Activated T-cell treated with anti-CD3 and anti-CD28 coated beads, Interleukin-2, amount 50 U/mL, for 24 hours (primary cell): ENCODE data around the gene SNCA.

Experiments
- DNase-seq: peaks from one replicate; pipeline ENCODE4 v3.0.0-alpha.2; 2020
- H3K27ac Mint-ChIP-seq: 2 replicates; pipeline ENCODE4 v1.8.0; 2020; ENCODE audit warnings: mild to moderate bottlenecking, mixed read lengths
- H3K27me3 Mint-ChIP-seq: 2 replicates; pipeline ENCODE4 v1.8.0; 2020; ENCODE audit warnings: mixed read lengths
- H3K36me3 Mint-ChIP-seq: 2 replicates; pipeline ENCODE4 v1.8.0; 2020; ENCODE audit warnings: low read depth, mixed read lengths
- H3K4me1 Mint-ChIP-seq: 2 replicates; pipeline ENCODE4 v1.8.0; 2020; ENCODE audit warnings: low read depth, mixed read lengths
- H3K4me3 Mint-ChIP-seq: 2 replicates; pipeline ENCODE4 v1.8.0; 2020; ENCODE audit warnings: mild to moderate bottlenecking, moderate library complexity, mixed read lengths
- H3K9me3 Mint-ChIP-seq: 2 replicates; pipeline ENCODE4 v1.8.0; 2020; ENCODE audit warnings: mixed read lengths

SNCA gene

DNA sequence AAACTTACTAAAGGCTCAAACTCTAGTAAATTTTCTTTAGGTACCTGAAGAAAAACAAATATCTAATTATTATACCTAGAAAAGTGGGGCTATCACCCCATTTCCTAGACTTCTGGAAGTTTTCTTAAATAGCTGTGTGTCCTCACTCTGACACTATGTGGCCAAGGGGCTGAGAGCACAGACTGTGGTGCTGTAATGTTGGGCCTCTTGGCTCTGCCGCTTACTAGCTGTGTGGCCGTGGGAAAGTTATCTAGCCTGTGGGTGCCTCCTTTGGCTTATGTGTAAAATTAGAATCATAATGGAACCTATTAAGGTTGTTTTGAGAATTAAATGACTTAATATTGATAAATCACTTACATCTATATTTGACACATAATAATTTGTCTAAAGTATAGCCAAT lies 114.4 kb downstream of the SNCA start:
- Mint-ChIP-seq H3K27me3 (peaks cover 11% of the 10 kb centered on the region), H3K4me3 (no peak overlapping the region), H3K36me3 (no peaks in the 10 kb centered on the region), H3K27ac (no peak overlapping the region), H3K9me3 (no peaks in the 10 kb centered on the region), H3K4me1 (no peaks in the 10 kb centered on the region)
- no peak for DNase-seq

DNA sequence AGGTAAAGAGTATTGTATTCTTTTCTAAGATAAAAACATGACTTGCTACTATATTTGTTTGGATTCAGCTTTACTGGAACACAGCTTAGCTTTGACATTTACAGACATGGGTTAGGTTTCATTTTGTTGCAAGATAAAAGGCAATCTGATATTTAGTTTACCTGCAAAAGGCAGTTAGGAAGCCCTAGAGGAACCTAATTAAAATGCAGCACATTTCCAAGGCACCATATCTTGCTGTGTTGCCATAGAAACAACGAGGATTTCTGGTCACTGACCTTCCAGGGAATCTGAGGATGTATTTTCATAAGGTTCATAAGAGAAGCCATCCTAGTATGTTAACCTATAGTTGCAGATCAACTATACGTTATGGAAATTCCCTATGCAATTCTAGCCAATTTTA lies 116.0 kb downstream of the SNCA start:
- Mint-ChIP-seq H3K27ac (no peak overlapping the region), H3K9me3 (no peaks in the 10 kb centered on the region), H3K4me3 (no peak overlapping the region), H3K4me1 (no peaks in the 10 kb centered on the region), H3K36me3 (no peaks in the 10 kb centered on the region), H3K27me3 (peaks cover 11% of the 10 kb centered on the region)
- no peak for DNase-seq

DNA sequence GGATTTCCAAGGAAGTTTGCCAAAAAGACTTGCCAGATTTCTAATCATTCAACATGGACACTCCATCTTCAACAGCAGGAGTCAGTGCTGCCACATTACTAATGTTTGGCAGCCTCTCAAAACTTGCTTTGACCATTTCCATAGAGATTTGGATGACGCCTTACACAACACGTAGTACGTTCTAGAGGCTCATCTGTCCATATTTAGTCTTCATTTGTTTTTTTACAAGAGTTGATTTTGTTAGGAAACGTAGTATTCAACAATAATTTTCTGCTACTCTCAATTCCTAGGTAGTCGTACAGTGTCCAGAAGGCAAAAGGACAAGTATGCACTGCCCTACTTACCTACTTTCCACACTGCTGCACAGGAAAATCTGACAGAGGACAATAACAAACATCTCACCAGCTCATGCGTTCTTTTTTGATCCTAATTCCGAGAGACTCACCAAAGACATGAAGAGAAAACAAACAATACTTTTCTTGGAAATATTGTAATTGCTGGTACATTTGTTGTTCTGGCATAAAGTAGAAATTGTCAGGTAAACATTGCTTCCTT lies 117.3 kb downstream of the SNCA start:
- no peak overlapping the region for H3K27ac Mint-ChIP-seq
- peaks cover 11% of the 10 kb centered on the region for H3K27me3 Mint-ChIP-seq
- no peak overlapping the region for H3K4me3 Mint-ChIP-seq
- H3K9me3 Mint-ChIP-seq, result no peaks in the 10 kb centered on the region
- H3K36me3 Mint-ChIP-seq, result no peaks in the 10 kb centered on the region
- no peaks in the 10 kb centered on the region for H3K4me1 Mint-ChIP-seq
- no peak for DNase-seq

DNA sequence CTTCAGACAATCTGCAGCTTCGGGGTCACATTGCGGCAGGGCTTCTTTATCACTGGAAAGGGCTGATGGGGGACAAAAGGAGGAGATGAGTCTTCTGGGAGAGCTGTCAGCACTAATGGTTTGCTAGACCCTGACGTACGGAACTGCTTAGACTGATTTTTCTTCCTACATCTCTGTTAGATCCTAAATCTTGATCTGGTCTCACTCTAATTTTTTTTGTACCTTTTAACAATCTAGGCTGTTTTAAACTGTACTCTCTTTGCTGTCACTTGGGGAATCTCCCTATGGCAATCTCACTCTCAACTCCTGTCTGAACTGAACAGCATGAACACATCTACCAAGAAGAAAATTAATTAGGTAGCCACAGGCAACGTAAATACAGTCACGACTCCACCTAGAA lies 120.1 kb downstream of the SNCA start:
- Mint-ChIP-seq H3K27me3 (peaks cover 4% of the 10 kb centered on the region), H3K36me3 (no peaks in the 10 kb centered on the region)

DNA sequence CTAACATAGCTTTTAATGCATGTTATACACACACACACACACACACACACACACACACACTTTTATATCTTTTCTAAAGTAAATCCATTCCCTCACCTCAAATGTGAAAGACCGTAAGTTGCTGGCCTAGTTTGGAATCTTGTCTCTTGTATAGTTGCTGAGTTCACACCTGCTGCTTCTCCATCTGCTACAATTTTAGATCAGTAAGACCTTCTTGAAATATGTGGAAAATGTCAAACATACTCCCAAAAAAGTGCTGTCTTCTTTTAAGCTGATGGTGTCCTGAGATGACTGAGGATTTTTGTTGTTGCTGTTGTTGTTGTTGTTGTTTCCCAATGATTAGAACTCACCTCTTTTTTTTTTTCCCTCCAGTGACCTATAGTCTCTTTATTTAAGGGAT lies 121.3 kb downstream of the SNCA start:
- Mint-ChIP-seq H3K4me3 (no peak overlapping the region), H3K4me1 (no peaks in the 10 kb centered on the region), H3K36me3 (no peaks in the 10 kb centered on the region)

More for the DNA sequence above, 120.1 kb downstream of the SNCA start:
- no peak for DNase-seq
- H3K4me1 Mint-ChIP-seq, result no peaks in the 10 kb centered on the region
- no peak overlapping the region for H3K27ac Mint-ChIP-seq
- H3K9me3 Mint-ChIP-seq, result no peaks in the 10 kb centered on the region
- H3K4me3 Mint-ChIP-seq, result no peak overlapping the region

DNA sequence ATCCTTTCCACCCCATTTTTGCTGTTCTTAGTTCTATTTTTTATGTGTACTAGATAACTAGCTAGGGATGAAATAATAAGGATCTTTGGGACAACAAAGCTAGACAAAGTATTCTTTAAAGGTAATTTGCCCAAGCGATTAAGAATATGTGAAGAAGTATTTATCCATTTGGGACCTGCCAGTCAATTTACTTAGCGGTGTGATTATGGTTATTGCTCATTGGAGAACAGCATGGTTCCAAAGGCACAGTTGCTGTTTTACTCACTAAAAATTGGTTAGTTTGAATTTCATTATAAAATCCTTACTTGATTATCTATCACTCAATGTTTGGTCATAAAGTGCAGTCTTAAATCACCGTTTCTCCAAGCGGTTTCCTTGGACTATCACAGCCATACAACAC lies 124.1 kb downstream of the SNCA start:
- Mint-ChIP-seq H3K4me3 (no peak overlapping the region), H3K27ac (no peak overlapping the region), H3K27me3 (no peaks in the 10 kb centered on the region), H3K9me3 (no peaks in the 10 kb centered on the region), H3K36me3 (no peaks in the 10 kb centered on the region), H3K4me1 (peaks cover 2% of the 10 kb centered on the region)
- DNase-seq, result no peak

More for the DNA sequence above, 121.3 kb downstream of the SNCA start:
- no peaks in the 10 kb centered on the region for H3K9me3 Mint-ChIP-seq
- no peak overlapping the region for H3K27ac Mint-ChIP-seq
- peaks cover 4% of the 10 kb centered on the region for H3K27me3 Mint-ChIP-seq
- no peak for DNase-seq

DNA sequence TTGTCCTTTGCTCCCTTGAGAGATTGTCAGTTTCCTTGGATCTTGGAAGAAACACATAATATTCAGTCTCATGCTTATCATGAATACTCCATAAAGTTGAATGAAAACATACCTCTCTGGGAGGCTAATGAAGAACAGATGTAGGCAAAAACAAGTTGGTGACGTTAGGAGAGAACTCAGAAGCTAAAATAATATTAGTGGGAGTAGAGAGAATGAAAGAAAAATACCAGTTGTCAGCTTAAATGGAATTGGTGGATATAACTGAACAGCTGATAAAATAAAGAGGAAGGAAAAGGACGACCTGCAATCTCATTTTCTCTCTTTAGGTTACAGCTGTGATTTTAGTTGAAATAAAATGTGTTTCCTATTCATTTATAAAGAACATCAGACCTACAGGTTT lies 124.8 kb downstream of the SNCA start:
- no peaks in the 10 kb centered on the region for H3K36me3 Mint-ChIP-seq
- no peaks in the 10 kb centered on the region for H3K9me3 Mint-ChIP-seq
- peaks cover 2% of the 10 kb centered on the region for H3K4me1 Mint-ChIP-seq
- no peak overlapping the region for H3K27ac Mint-ChIP-seq
- H3K4me3 Mint-ChIP-seq, result no peak overlapping the region
- no peaks in the 10 kb centered on the region for H3K27me3 Mint-ChIP-seq
- DNase-seq, result no peak

DNA sequence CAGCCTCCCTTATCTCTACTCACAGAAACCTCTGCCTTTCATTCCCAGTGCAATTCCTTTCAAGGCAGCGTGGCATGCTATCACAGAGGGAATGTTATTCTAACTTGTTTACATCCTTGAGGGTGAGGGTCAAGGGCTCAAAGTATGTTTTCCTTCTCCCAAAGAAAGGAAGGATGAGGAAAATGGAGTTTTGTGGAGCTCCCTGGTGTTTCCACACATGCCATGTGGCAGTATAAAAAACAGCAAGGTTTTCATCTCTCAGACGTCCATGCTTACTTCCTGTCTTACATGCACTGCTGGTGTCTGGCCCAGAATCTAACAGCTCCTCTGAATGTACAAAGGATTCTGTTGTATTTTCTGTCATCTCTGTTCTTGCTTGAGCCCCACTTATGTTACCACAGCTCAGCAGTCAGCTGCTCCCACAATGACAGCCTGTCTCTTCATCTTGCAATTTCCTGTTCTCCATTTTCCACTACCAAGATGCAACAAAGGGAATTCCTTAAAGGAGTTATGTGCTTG lies 128.0 kb downstream of the SNCA start:
- Mint-ChIP-seq H3K27ac (no peak overlapping the region), H3K9me3 (no peaks in the 10 kb centered on the region), H3K27me3 (no peaks in the 10 kb centered on the region), H3K36me3 (no peaks in the 10 kb centered on the region), H3K4me3 (no peak overlapping the region), H3K4me1 (peaks cover 2% of the 10 kb centered on the region)
- DNase-seq, result no peak

DNA sequence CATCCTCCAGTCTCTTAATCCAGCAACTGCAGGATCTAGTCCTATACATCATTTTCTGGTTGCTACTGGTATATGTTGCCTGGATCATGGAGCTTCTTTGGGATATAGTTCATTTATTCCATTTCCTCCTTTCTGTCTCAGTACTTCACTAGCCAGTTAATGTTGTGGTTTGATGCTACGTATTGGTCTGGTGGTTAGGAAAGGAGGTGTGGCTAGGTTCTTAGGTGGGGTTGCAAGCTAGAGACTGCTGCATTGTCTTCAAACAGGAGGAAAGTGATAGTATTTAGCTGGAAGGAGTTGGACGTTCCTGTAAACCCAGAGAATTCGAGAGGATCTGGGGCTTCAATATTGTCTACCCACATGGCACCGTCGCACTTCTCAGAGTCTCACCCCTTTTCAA lies 129.5 kb downstream of the SNCA start:
- Mint-ChIP-seq H3K27ac (no peak overlapping the region), H3K9me3 (no peaks in the 10 kb centered on the region), H3K4me1 (peaks cover 2% of the 10 kb centered on the region), H3K36me3 (no peaks in the 10 kb centered on the region), H3K4me3 (no peak overlapping the region), H3K27me3 (no peaks in the 10 kb centered on the region)
- DNase-seq, result no peak

DNA sequence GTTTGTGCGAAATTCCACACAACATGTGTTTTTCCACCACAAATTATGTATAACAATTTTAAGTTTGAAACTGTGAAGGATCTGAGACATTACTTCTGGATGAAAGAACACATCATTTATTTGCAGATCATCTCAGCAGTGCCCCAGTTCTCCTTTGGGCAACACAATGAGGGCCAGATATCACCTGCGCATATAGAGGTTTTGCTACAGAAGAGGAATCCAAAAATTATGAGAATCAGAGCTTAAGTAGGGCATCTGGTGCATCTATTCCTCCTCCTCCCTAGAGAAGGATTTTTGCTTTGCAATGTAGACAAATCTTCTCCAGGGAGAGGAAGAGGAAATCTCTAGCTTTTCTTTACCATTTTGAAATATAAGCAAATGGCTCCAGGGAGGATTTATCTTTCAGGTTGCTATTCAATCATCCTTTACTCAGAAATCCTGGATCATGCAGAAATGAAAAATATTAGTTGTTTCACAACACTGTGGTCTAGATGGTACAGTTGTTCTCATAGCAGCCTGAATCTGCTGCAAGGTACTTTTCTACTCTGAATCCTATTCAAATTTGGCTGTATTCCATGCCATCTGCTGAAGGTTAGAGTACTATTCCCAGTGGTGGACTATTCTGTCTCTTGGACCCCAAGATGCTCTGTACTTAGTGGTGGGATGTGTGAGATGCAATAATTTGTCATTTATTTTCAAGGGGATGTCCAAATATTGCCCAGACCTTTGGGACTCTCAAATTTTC lies 132.1 kb downstream of the SNCA start:
- Mint-ChIP-seq H3K36me3 (no peaks in the 10 kb centered on the region), H3K9me3 (no peaks in the 10 kb centered on the region), H3K4me1 (peaks cover 2% of the 10 kb centered on the region), H3K4me3 (no peak overlapping the region), H3K27me3 (peaks cover 2% of the 10 kb centered on the region), H3K27ac (no peak overlapping the region)
- no peak for DNase-seq

DNA sequence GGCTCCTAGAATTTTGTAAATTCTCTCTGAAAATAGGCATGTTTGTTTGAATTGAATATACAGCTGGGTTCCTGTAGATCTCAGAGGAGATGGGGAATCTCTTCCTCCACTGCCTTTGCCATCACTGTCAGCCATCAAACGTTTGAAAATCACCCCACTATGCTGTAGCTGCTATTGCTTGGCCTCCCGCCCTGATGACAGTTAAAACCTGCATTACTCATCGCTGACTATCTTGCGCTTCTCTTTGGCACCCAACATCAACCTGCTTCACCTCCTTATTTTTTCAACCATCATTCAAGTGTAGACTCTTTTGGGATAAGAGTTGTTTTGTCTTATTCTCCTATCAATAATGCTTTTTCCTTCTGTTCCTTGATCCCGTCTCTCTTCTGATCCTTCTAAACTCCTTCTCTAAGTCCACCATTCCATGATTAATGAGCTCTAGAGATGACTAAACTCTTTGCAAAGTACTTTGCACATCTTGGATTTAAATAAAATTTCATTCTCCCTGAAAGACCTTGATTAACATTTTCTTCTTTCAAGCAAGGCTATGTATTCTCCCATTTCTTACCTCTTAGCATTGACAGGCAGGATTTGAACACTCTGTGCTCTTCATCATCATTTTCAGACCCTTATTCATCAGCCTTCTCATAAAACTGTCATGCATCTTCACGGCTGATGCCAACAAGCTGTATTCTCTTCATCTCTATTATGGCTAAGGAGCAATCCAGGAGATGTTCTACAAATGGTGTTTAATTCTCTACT lies 133.0 kb downstream of the SNCA start:
- no peaks in the 10 kb centered on the region for H3K4me1 Mint-ChIP-seq
- DNase-seq, result no peak
- peaks cover 2% of the 10 kb centered on the region for H3K27me3 Mint-ChIP-seq
- no peaks in the 10 kb centered on the region for H3K9me3 Mint-ChIP-seq
- H3K36me3 Mint-ChIP-seq, result no peaks in the 10 kb centered on the region
- no peak overlapping the region for H3K4me3 Mint-ChIP-seq
- H3K27ac Mint-ChIP-seq, result no peak overlapping the region

DNA sequence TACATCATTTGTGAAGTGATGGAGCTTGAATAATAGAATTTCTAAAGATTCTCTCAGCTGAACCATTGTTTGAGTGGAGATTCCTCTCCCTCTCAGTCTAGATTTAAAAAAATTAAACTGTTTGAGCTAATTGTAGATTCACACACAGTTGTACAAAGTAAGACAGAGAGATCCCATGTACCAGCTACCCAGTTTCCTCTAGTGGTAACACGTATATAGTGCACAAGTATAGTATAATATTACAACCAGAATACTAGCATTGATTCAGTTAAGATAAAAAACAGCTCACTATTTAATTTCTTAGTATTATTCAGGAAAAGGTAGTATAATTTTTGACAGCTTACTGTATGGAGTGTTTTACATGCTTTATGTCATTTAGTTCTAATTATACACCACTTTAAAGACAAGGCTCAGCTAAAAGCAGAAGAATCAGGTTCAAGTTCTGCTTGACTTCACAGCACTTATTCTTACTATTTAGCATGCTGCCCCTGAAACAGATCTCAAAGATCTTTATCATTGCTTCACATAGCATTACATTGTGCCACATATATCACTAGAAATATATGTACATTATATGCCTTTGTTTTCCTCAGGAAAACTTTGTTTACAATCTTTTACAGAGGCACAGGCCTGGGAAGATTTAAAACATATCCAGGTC lies 136.1 kb downstream of the SNCA start:
- no peaks in the 10 kb centered on the region for H3K9me3 Mint-ChIP-seq
- H3K27ac Mint-ChIP-seq, result no peak overlapping the region
- no peak for DNase-seq
- no peaks in the 10 kb centered on the region for H3K36me3 Mint-ChIP-seq
- no peak overlapping the region for H3K4me3 Mint-ChIP-seq
- H3K4me1 Mint-ChIP-seq, result no peaks in the 10 kb centered on the region
- peaks cover 2% of the 10 kb centered on the region for H3K27me3 Mint-ChIP-seq

DNA sequence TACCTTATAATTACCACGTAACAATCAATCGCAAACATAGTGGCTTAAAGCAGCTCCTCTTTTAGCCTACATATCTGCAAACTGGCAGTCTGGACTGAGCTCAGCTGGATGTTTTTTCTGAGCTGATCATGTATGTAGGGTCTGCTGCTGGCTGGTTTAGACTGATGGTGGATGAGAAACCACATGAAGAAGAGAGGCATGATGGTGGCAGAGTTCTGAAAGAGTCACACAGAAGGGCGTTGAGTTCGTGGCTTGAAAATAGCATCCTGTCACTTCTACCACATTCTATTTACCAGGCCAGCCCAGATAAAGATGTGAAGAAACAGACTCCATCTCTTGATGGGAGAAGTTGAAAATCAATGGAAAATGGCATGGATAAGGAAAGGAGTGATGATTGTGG lies 151.3 kb downstream of the SNCA start:
- peaks cover 12% of the 10 kb centered on the region for H3K27me3 Mint-ChIP-seq
- H3K36me3 Mint-ChIP-seq, result no peaks in the 10 kb centered on the region
- no peak overlapping the region for H3K27ac Mint-ChIP-seq
- DNase-seq, result no peak
- H3K9me3 Mint-ChIP-seq, result no peaks in the 10 kb centered on the region
- H3K4me3 Mint-ChIP-seq, result no peak overlapping the region
- H3K4me1 Mint-ChIP-seq, result no peaks in the 10 kb centered on the region

DNA sequence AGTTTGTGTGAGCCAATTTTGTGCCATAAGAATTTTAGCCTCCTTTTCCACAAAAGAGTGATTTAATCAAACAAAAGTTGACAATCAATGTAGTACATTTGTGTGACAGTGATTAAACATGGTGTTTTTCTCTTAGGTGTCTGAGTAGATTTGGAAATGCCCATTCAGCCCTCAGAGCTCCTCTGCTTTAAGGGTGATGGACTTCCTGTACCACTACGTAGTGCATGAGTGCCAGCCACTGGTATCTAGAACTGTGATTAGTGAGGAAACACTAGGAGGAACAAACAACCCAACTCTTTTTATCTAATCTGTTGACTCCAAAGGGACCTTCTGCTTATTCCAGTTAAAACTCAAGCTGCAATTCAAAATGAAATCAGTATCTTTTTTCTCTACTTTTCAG lies 151.7 kb downstream of the SNCA start:
- Mint-ChIP-seq H3K27me3 (peaks cover 12% of the 10 kb centered on the region), H3K4me3 (no peak overlapping the region), H3K36me3 (no peaks in the 10 kb centered on the region), H3K27ac (no peak overlapping the region), H3K4me1 (no peaks in the 10 kb centered on the region), H3K9me3 (no peaks in the 10 kb centered on the region)
- DNase-seq, result no peak
